GM12878 (cell line): ENCODE results near the gene SEPHS1.

Experiments used
- E4F1 ChIP-seq: fragments of 450-650 bp; IDR thresholded peaks from 2 replicates; pipeline ENCODE4 v1.6.1; 2018; ENCODE audit warnings: borderline replicate concordance, mild to moderate bottlenecking; ENCODE audit not compliant: partially characterized antibody
- EZH2 ChIP-seq: IDR thresholded peaks from 2 replicates; pipeline ENCODE4 v1.6.1; 2012; ENCODE audit warnings: low read depth, mild to moderate bottlenecking, control low read depth, inconsistent platforms, low read length, borderline replicate concordance; ENCODE audit not compliant: control insufficient read depth
- HCFC1 ChIP-seq: fragments of 150-350 bp; IDR thresholded peaks from 2 replicates; pipeline ENCODE4 v1.6.1; 2014; ENCODE audit warnings: low read length
- POLR2A ChIP-seq: IDR thresholded peaks from 2 replicates; pipeline ENCODE4 v1.6.1; 2011; ENCODE audit warnings: low read depth, mild to moderate bottlenecking, low read length
- POLR2AphosphoS5 ChIP-seq: IDR thresholded peaks from 2 replicates; pipeline ENCODE4 v1.6.1; 2011; ENCODE audit warnings: mild to moderate bottlenecking, low read length, inconsistent platforms
- RAD21 ChIP-seq: IDR thresholded peaks from 2 replicates; pipeline ENCODE4 v1.6.1; 2011; ENCODE audit warnings: mild to moderate bottlenecking, low read depth, low read length, moderate library complexity; ENCODE audit not compliant: insufficient read depth
- ZSCAN29 ChIP-seq: fragments of 450-650 bp; IDR thresholded peaks from 2 replicates; pipeline ENCODE4 v1.6.1; 2017; ENCODE audit warnings: mild to moderate bottlenecking, moderate library complexity

GRCh38 chr10:13352519-13352918 lies 4.4 kb upstream of the SEPHS1 start:
- TF ChIP-seq ZSCAN29 (no peak), RAD21 (peak; percentile 52), POLR2A (no peak), HCFC1 (no peak), POLR2AphosphoS5 (no peak), E4F1 (no peak), EZH2 (no peak)
